DMS153 (cell line): Measurements from ENCODE around the gene PHKA2.

Experiments
- DNase-seq: peaks from one replicate; lab custom pipeline; 2025; lab: John Stamatoyannopoulos, UW

PHKA2 gene

GRCh38 chrX:18931972-18932371, 51.9 kb downstream of the PHKA2 start:
- no peak for DNase-seq

- no peak for DNase-seq
Measured at GRCh38 chrX:18929775-18930174, 54.1 kb downstream of the PHKA2 start.

- DNase-seq: peak; percentile 68
Measured at GRCh38 chrX:18927558-18927957, 56.4 kb downstream of the PHKA2 start.

DNA sequence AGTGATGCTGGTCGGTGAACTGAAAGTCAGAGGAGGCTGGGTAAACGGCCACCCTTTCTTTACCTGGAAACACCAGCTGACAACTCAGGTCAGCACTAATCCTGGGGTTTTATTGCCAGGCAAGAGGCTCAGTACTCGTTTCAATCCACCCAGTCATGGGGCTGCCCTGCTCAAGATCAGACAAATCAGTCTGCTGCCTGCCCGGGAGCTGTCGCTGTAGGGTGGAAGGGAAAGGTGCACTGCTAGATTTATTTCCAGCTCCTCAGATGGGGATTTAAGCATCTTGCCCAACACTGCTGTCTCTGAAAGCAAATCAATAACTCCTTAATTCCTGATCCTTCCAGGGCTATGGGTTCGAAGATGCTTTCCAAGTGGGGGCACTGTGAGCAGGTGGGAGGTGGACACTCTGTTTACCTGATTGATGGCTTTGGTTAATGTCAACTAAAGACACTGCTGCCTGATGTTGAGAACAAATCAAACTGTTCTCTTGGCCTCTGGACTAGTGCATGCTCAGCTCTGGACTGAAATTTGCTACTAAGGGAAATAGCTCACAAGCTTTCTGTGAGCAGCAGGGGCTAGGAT, 59.3 kb downstream of the PHKA2 start:
- no peak for DNase-seq

- DNase-seq: no peak
Measured at GRCh38 chrX:18920566-18920965, 63.3 kb downstream of the PHKA2 start.

- no peak for DNase-seq
Measured at GRCh38 chrX:18920079-18920478, 63.8 kb downstream of the PHKA2 start.

GRCh38 chrX:18917831-18918230, 66.1 kb downstream of the PHKA2 start:
- DNase-seq: no peak

DNA sequence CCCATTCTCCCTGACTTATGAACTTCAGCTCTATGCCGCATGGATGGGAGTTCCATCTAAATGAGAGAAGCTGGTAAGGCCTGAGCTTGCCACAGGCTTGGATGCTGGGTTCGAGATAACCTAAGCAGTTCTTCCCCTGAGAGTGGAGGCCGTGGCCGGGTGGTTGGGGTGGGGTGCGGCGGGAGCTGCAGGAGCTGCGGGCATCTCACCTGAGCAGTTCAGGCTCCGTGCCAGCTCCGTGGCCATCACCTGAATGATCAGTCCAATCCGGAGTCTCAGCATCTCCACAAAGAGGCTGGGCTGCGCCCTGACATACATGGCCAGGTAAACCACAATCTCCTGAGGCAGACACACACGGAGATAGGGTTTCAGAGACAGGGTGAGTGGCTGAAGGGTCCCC, 77.6 kb downstream of the PHKA2 start:
- no peak for DNase-seq

DNA sequence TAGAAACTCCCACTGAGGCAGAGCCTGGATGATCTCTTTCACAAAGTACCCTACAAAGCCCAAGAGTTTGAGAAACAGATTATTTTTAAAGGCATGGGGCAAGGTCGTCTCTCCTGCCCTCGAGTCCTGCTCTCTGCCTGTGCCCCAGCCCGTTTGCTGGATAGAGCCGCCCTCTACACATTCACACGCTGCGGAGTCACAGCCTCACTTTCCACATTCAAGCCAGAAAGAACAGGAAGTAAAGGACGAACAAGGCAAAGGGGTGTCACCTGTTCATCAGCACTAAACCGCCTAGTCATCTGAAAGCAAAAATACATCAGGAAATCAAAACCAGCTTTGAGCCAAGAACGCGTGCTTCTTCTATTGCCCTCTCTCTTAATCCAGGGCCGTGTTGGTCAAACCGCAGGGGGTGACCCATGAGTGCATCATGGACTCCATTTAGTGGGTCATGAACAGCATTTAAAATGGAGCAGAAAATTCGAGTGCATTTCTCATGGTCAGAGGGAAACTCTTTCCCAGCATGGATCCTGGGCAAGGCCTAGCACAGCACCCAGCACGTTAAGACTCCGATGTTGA, 83.4 kb downstream of the PHKA2 start:
- DNase-seq: no peak

DNA sequence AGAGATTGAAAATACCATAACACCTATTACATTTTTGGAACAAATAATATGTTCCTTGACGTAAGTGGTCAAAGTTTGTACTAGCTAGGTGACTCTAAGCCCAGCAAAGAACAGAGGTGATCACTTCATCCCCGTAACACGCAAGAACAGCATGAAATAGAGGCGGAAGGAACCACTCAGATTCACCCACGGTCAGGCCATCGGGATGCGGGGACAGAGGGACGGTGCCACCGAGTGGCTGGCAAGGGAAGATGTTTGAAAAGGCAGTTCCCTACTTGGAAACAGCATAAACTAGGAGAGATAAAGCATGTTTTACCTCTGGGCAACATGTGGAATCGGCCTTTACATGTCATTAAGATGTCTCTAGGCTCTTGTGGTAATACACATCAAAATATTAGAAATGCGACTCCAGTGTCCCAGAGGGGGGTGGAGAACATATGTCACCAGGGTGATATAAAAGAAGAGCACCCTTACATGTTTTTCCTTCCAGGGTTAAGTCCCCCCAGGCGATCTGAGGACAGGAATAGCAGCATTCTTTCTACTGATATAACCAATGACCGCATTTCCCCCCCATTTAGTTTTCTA, 84.0 kb downstream of the PHKA2 start:
- DNase-seq: no peak

- no peak for DNase-seq
Measured at GRCh38 chrX:18898492-18898891, 85.4 kb downstream of the PHKA2 start.

GRCh38 chrX:18898091-18898490, 85.8 kb downstream of the PHKA2 start:
- no peak for DNase-seq

- DNase-seq: no peak
Measured at GRCh38 chrX:18897611-18898010, 86.3 kb downstream of the PHKA2 start.

GRCh38 chrX:18896680-18897544, 87.0 kb downstream of the PHKA2 start:
- DNase-seq: no peak

DNA sequence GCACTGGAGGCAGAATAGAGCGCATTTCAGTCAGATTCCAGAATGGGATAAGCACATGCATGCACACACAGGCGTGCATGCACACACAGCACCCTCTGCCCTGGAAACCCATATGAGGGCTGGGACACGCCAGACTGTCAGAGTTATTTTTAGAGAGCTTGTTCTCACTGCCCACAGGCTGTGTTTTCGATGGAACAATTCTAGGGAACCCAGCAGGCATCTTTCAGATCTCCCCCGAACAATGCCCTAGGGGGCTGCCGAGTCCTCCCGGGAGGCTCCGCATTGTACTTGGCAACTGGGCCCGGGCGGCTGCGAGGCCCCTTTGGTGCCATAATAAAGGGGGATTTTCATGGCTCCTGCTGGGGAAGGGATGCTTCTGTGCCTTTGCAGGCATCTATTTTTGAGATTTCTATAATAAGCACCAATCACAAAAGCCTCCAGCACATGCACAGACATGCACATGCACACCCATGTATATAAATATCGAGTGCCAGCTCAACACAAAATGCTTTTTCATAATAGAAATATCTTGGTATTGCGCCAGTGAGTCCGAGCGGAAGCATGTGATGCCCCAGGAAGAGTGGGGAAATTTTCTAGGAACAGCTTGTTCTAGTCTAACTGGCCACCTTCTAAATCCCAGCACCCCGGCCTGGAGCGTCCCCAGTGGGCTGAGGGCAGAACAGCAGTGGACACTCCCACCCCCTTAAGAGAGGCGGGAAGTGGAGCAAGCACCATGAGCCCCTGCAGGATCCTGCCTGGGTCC, 88.5 kb downstream of the PHKA2 start:
- no peak for DNase-seq

DNA sequence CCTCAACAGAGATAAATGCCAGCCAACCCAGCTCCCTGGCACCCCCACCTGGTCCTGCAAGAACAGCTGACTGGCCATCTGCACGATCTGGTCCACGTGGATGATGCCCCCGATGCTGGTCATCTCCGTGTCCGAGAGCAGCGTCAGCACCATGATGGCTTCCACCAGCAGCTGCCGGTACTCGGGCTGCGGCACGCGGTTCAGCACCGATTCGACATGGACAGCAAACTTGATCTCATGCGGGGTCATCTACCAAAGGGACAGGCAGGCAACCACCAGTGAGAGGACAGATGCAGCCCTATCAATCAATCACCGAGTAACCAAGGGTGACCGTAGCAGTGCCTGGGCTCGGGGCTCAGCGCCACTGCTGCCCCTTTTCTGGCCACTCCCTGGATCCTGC, 89.8 kb downstream of the PHKA2 start:
- no peak for DNase-seq

DNA sequence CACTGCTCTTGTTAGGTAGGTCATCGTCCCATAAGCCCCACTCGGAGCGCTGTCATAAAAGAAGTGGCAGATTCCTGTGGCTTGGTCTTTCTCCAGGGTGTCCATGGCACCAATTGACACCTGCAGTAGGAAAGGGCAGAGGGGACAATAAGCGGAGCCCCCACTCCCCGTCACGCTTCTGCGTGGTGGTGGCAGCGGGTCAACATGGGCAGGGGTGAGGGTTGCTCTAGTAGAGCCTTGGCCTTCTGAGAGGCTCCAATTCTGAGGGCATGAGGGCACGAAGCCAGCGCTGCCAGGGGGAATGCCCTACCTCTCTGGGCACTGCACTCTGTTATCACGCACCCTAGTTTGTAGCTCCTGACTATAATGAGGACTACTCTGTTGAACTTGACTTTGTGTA, 90.4 kb downstream of the PHKA2 start:
- no peak for DNase-seq

DNA sequence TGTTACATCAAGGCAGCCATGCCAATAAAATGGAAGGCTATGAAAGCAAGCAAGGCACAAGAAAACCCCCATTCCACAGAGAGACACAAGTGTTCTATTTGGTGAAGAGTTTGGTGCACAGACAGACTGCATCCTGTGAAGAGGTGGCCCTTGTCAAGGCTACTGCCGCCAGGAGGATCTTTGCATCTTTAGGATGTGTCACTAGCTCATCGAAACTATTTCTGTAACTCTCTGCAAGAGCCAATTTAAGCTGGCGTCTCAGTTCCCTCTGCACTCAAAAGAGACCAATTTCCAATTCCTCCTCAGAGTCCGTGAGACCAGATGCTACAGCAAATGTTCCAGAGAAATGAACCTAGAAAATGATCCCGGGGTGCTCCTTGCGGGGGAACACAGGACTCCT, 91.0 kb downstream of the PHKA2 start:
- no peak for DNase-seq

GRCh38 chrX:18891548-18891945, 92.4 kb downstream of the PHKA2 start:
- no peak for DNase-seq

GRCh38 chrX:18890724-18891547, 93.0 kb downstream of the PHKA2 start:
- no peak for DNase-seq

- no peak for DNase-seq
Measured at GRCh38 chrX:18890049-18890381, 93.9 kb downstream of the PHKA2 start.
